ENCODE data around the gene SLC7A10. TPM values are rescaled to one million over a fixed set of nuclear protein-coding genes. Genes with fewer than 3 reads are reported as not detected.

Gene SLC7A10
- polyA plus RNA-seq, 1 donor from 2014 or later: not detected

- Histone ChIP-seq H3K79me2 (replicated peaks; ENCODE audit: insufficient read depth, low read length) (peaks cover 17% of the 10 kb centered on the region), H3K36me3 (ENCODE audit: insufficient read depth, low read length) (peaks cover 6% of the 10 kb centered on the region), H3K4me2 (ENCODE audit: low read length) (no peak overlapping the region), H3K9me2 (ENCODE audit: insufficient read depth, low read length) (no peaks in the 10 kb centered on the region), H4K20me1 (ENCODE audit: insufficient read depth) (no peaks in the 10 kb centered on the region), H3K27ac (ENCODE audit: low read length) (no peak overlapping the region), H2AFZ (ENCODE audit: low read depth, low read length) (no peak overlapping the region), H3F3A (ENCODE audit: insufficient read depth, low read length, poor library complexity, severe bottlenecking) (no peaks in the 10 kb centered on the region), H3K9me3 (ENCODE audit: low read length) (no peaks in the 10 kb centered on the region), H3K4me3 (ENCODE audit: low read length) (no peak overlapping the region), H3K27me3 (ENCODE audit: insufficient read depth, low read depth, low read length) (no peaks in the 10 kb centered on the region), H3K9ac (ENCODE audit: low read length) (no peak overlapping the region)
- TF ChIP-seq EZH2 (IDR thresholded peaks at IDR 0.05; ENCODE audit: borderline replicate concordance, insufficient read depth, low read length, poor library complexity, severe bottlenecking) (no peak), RAD21 (conservative IDR thresholded peaks at IDR 0.05) (no peak), EP300 (conservative IDR thresholded peaks at IDR 0.05; ENCODE audit: poor library complexity, severe bottlenecking) (no peak), REST (IDR thresholded peaks at IDR 0.05; ENCODE audit: borderline replicate concordance) (no peak), TAF1 (IDR thresholded peaks at IDR 0.05; ENCODE audit: low read depth) (no peak), MXI1 (conservative IDR thresholded peaks at IDR 0.05; ENCODE audit: poor library complexity, severe bottlenecking) (no peak), SMC3 (conservative IDR thresholded peaks at IDR 0.05; ENCODE audit: poor library complexity) (no peak), CTCF (IDR thresholded peaks at IDR 0.05; ENCODE audit: poor library complexity, severe bottlenecking) (no peak), POLR2AphosphoS5 (IDR thresholded peaks at IDR 0.05) (no peak)
Observed at GRCh38 chr19:33197591-33198000, 28.1 kb downstream of the SLC7A10 start.

- Histone ChIP-seq H2AFZ (ENCODE audit: low read depth, low read length) (no peak overlapping the region), H3K36me3 (ENCODE audit: insufficient read depth, low read length) (no peaks in the 10 kb centered on the region), H3K4me3 (ENCODE audit: low read length) (peak overlapping the region; percentile 85), H3K79me2 (replicated peaks; ENCODE audit: insufficient read depth, low read length) (peaks cover 17% of the 10 kb centered on the region), H3K9ac (ENCODE audit: low read length) (no peak overlapping the region), H3F3A (ENCODE audit: insufficient read depth, low read length, poor library complexity, severe bottlenecking) (no peaks in the 10 kb centered on the region), H3K9me3 (ENCODE audit: low read length) (no peaks in the 10 kb centered on the region), H3K9me2 (ENCODE audit: insufficient read depth, low read length) (no peaks in the 10 kb centered on the region), H3K27me3 (ENCODE audit: insufficient read depth, low read depth, low read length) (no peaks in the 10 kb centered on the region), H4K20me1 (ENCODE audit: insufficient read depth) (no peaks in the 10 kb centered on the region), H3K4me2 (ENCODE audit: low read length) (no peak overlapping the region), H3K27ac (ENCODE audit: low read length) (no peak overlapping the region)
- TF ChIP-seq TAF1 (IDR thresholded peaks at IDR 0.05; ENCODE audit: low read depth): no peak
Observed at GRCh38 chr19:33196446-33197193, 29.0 kb downstream of the SLC7A10 start.

All from neural cell (in vitro differentiated cells).